CD14-positive monocyte (primary cell): ENCODE data around the gene CGRRF1. TPM values are rescaled to one million over a fixed set of nuclear protein-coding genes. Genes with fewer than 3 reads are reported as not detected.

Experiments
- DNase-seq, 3 donors: peaks; one replicate each; pipeline ENCODE4 v3.0.0-alpha.2; 2011 to 2022
- H2AFZ ChIP-seq: 2 replicates; pipeline ENCODE4 v1.6.0; 2012; ENCODE audit warnings: mild to moderate bottlenecking, low read depth, low read length, inconsistent platforms; ENCODE audit not compliant: insufficient read depth, poor library complexity, severe bottlenecking
- H3K27ac ChIP-seq, 2 donors: 1 replicate in 1 of 2; 2 replicates in 1 of 2; pipeline ENCODE4 v1.5.1; 2012 to 2013; ENCODE audit warnings: low read length in 2 of 2, control low read depth in 1 of 2, inconsistent platforms in 1 of 2, low read depth in 1 of 2, mild to moderate bottlenecking in 1 of 2
- H3K27me3 ChIP-seq, 2 donors: one replicate each; pipeline versions ENCODE4 v1.6.0 to v1.6.1; 2011 to 2013; ENCODE audit warnings: low read length in 2 of 2; ENCODE audit not compliant: control insufficient read depth in 2 of 2, insufficient read depth in 2 of 2
- H3K36me3 ChIP-seq, 2 donors: replicated peaks in 1 of 2; 1 replicate in 1 of 2; 2 replicates in 1 of 2; pipeline versions ENCODE4 v1.5.1 to v1.6.1; 2012 to 2013; ENCODE audit warnings: low read length in 2 of 2, control low read depth in 1 of 2, inconsistent platforms in 1 of 2, mild to moderate bottlenecking in 1 of 2; ENCODE audit not compliant: insufficient read depth in 2 of 2, control insufficient read depth in 1 of 2
- H3K4me1 ChIP-seq, 2 donors: 1 replicate in 1 of 2; 2 replicates in 1 of 2; pipeline versions ENCODE4 v1.5.1 to v1.6.1; 2012 to 2013; ENCODE audit warnings: low read length in 2 of 2, control low read depth in 1 of 2, inconsistent platforms in 1 of 2, mild to moderate bottlenecking in 1 of 2, moderate library complexity in 1 of 2; ENCODE audit not compliant: insufficient read depth in 2 of 2, control insufficient read depth in 1 of 2
- H3K4me2 ChIP-seq: replicated peaks from 2 replicates; pipeline ENCODE3; 2012; ENCODE audit warnings: low read length, moderate library complexity, mild to moderate bottlenecking; ENCODE audit not compliant: poor library complexity, severe bottlenecking; ENCODE audit errors: extremely low read depth
- H3K4me3 ChIP-seq, 3 experiments: fragments of 200-600 bp in 1 of 3; sonication (generic) in 1 of 3; replicated peaks in 1 of 3; 1 replicate in 2 of 3; 2 replicates in 1 of 3; pipeline ENCODE4 v1.5.1; 2011 to 2013; ENCODE audit warnings: low read length in 3 of 3, mild to moderate bottlenecking in 3 of 3, control low read depth in 2 of 3, low read depth in 2 of 3, inconsistent platforms in 1 of 3, moderate library complexity in 1 of 3
- H3K79me2 ChIP-seq: 2 replicates; pipeline ENCODE4 v1.6.0; 2012; ENCODE audit warnings: mild to moderate bottlenecking, control low read depth, inconsistent platforms, low read length, moderate library complexity; ENCODE audit not compliant: insufficient read depth
- H3K9ac ChIP-seq: 2 replicates; pipeline ENCODE4 v1.6.0; 2017; ENCODE audit warnings: low read length, mild to moderate bottlenecking; ENCODE audit not compliant: insufficient read depth, poor library complexity, severe bottlenecking
- H3K9me3 ChIP-seq, 2 donors: replicated peaks in 1 of 2; 1 replicate in 1 of 2; 2 replicates in 1 of 2; pipeline versions ENCODE4 v1.5.1 to v1.6.1; 2012 to 2013; ENCODE audit warnings: low read length in 2 of 2, control low read depth in 1 of 2; ENCODE audit not compliant: control insufficient read depth in 1 of 2, insufficient read depth in 1 of 2
- H4K20me1 ChIP-seq: 2 replicates; pipeline ENCODE4 v1.6.0; 2012; ENCODE audit warnings: mild to moderate bottlenecking, low read length, control low read depth, moderate library complexity; ENCODE audit not compliant: insufficient read depth
- H3K27ac Mint-ChIP-seq, 7 donors: one replicate each; pipeline ENCODE4 v1.8.0; 2020; ENCODE audit warnings: mild to moderate bottlenecking in 7 of 7, mixed read lengths in 7 of 7, moderate library complexity in 6 of 7, inconsistent platforms in 2 of 7
- H3K27me3 Mint-ChIP-seq, 3 donors: one replicate each; pipeline ENCODE4 v1.8.0; 2021 to 2022; ENCODE audit warnings: low read depth in 3 of 3, mild to moderate bottlenecking in 3 of 3, mixed read lengths in 3 of 3, moderate library complexity in 3 of 3, inconsistent platforms in 1 of 3
- H3K36me3 Mint-ChIP-seq, 2 donors: one replicate each; pipeline ENCODE4 v1.8.0; 2020; ENCODE audit warnings: mixed read lengths in 2 of 2, inconsistent platforms in 1 of 2, mild to moderate bottlenecking in 1 of 2
- H3K4me1 Mint-ChIP-seq: one replicate; pipeline ENCODE4 v1.8.0; 2020; ENCODE audit warnings: mild to moderate bottlenecking, mixed read lengths
- H3K4me3 Mint-ChIP-seq, 2 donors: one replicate each; pipeline ENCODE4 v1.8.0; 2020; ENCODE audit warnings: mild to moderate bottlenecking in 2 of 2, mixed read lengths in 2 of 2, moderate library complexity in 1 of 2
- H3K9me3 Mint-ChIP-seq, 7 donors: one replicate each; pipeline ENCODE4 v1.8.0; 2020 to 2022; ENCODE audit warnings: mixed read lengths in 7 of 7, mild to moderate bottlenecking in 6 of 7, moderate library complexity in 6 of 7, inconsistent platforms in 2 of 7
- WGBS: methylation state at CpG from one replicate; pipeline ENCODE4 v1.1.5; 2013; ENCODE audit warnings: missing lambda C conversion rate; ENCODE audit not compliant: insufficient coverage; 5-methylcytosine and 5-hydroxymethylcytosine counted together
- intact Hi-C, 2 donors: fragments of 100-400 bp; cut with micrococcal nuclease; formaldehyde crosslinking; loops; one replicate each; pipeline versions ENCODE4 v1.15.0 to v1.15.1; 2023
- polyA plus RNA-seq, 3 donors: library from polyadenylated mRNA; depleted of rRNA in 1 of 3; unstranded in 2 of 3; stranded (reverse) in 1 of 3; fragments of 300-500 nt in 2 of 3; fragments of >200 nt in 1 of 3; fragmentation: Illumina TruSeq in 2 of 3; gene quantifications; 1 replicate in 2 of 3; 2 replicates in 1 of 3; pipeline ENCODE4 v1.2.3, GENCODE V29; 2012 to 2021
- TF ChIP-seq, protein P1 (sequence below): fragments of 200-600 bp; IDR thresholded peaks from one replicate; pipeline ENCODE4 v1.8.0; 2022; ENCODE audit warnings: antibody characterized with exemption, mild to moderate bottlenecking

Gene CGRRF1
- polyA plus RNA-seq, 3 donors = 5.8 to 19.4 (median 18.6) TPM

DNA sequence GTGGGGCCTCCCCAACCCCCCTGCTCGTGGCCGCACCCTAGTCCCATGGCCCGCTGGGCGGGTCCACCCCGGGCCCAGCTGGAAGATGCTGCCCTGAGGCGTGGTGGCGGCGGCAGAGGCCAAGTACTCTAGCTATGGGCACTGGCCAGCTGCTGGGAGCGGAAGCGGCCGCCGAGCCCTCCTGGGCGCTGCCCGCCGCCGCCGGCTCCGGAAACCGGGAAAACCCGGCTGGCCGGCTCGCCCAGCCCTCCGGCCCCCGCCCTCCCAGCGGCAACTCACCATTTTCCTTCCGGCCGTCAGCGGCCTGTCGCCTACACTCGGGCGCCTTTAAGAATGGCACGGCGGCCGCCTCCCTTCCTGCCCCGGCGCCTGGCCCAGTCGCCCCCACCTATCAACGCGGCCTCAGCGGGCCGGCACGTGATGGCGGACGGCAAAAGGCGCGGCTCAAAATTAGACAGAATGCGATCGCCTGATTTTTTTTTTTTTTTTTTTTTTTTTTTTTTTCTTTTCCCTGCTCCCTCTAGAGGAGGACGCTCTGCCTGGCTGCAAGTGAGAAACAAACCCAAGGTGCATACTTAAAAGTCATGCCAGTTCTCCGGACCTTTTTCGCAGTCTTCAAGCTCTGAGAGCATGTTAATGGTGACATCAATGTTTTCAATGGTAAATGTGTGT is 20.9 kb upstream of the CGRRF1 start, which contains the start of gene GMFB:
TSS of gene GMFB (minus strand) at position 335 of the 672 bp plus-strand sequence. CDS start at position 282, 53 bp downstream.
- Mint-ChIP-seq H3K9me3 (peaks cover 0 to 3% (median 0%) of the 10 kb centered on the region in 7 donors), H3K4me3 (peak within 1 kb of the TSS; percentile 86 to 92), H3K36me3 (peaks cover 2 to 16% of the 10 kb centered on the region in 2 donors), H3K27me3 (peaks cover 0 to 2% (median 0%) of the 10 kb centered on the region in 3 donors), H3K27ac (peak within 1 kb of the TSS; percentile 88 to 95 (median 93)), H3K4me1 (peaks cover 68% of the 10 kb centered on the region)
- peaks cover 44 to 62% of the 10 kb centered on the region in 2 donors for H3K4me1 ChIP-seq
- H3K27me3 ChIP-seq = no peaks in the 10 kb centered on the region
- intact Hi-C loops = loop anchor here (5.0 kb wide), 3 partner anchors 36 to 91 kb away; partner anchors contain the start of gene CDKN3 (in 1 of the 2)
- H3K4me3 ChIP-seq = peak within 1 kb of the TSS; percentile 70 to 90 (median 73)
- peak within 1 kb of the TSS; percentile 97 for H3K4me2 ChIP-seq
- TF ChIP-seq, protein P1, sequence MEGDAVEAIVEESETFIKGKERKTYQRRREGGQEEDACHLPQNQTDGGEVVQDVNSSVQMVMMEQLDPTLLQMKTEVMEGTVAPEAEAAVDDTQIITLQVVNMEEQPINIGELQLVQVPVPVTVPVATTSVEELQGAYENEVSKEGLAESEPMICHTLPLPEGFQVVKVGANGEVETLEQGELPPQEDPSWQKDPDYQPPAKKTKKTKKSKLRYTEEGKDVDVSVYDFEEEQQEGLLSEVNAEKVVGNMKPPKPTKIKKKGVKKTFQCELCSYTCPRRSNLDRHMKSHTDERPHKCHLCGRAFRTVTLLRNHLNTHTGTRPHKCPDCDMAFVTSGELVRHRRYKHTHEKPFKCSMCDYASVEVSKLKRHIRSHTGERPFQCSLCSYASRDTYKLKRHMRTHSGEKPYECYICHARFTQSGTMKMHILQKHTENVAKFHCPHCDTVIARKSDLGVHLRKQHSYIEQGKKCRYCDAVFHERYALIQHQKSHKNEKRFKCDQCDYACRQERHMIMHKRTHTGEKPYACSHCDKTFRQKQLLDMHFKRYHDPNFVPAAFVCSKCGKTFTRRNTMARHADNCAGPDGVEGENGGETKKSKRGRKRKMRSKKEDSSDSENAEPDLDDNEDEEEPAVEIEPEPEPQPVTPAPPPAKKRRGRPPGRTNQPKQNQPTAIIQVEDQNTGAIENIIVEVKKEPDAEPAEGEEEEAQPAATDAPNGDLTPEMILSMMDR = peak; percentile 22
- H3K9me3 ChIP-seq = no peaks in the 10 kb centered on the region
- H2AFZ ChIP-seq = peak within 1 kb of the TSS; percentile 92
- peaks cover 60% of the 10 kb centered on the region for H3K79me2 ChIP-seq
- WGBS = under 1% methylated on average over 30 of the region's 51 CpGs
- H3K36me3 ChIP-seq = no peaks in the 10 kb centered on the region
- DNase-seq = peak; percentile 86 to 95 (median 93)
- H3K9ac ChIP-seq = peak within 1 kb of the TSS; percentile 92
- peak within 1 kb of the TSS; percentile 81 to 93 for H3K27ac ChIP-seq
- H4K20me1 ChIP-seq = peaks cover 13% of the 10 kb centered on the region

DNA sequence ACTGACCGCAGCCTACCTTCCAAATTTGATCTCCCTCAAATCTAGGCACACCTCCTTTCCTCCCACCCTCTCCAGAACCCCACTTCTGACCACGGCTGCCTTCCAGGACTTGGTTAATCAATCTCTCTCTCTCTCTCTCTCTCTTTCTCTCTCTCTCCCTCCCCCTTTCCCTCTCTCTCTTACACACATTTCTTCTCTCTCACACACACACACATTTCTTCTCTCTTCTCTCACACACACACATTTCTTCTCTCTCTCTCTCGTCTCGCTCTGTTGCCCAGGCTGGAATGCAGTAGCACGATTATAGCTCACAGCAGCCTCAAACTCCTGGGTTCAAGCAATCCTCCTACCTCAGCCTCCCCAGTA is 20.4 kb upstream of the CGRRF1 start:
- H3K27me3 Mint-ChIP-seq = peaks cover 0 to 2% (median 0%) of the 10 kb centered on the region in 3 donors
- peak overlapping the region; percentile 86 to 90 for H3K4me3 Mint-ChIP-seq
- intact Hi-C loops = loop anchor here (5.0 kb wide), 3 partner anchors 37 to 92 kb away; partner anchors contain the start of gene CDKN3 (in 1 of the 2)
- H2AFZ ChIP-seq = peak overlapping the region; percentile 92
- WGBS = 39% methylated on average over 4 of the region's 5 CpGs
- peaks cover 7% of the 10 kb centered on the region for H4K20me1 ChIP-seq
- H3K4me1 ChIP-seq = peaks cover 41 to 57% of the 10 kb centered on the region in 2 donors
- H3K27me3 ChIP-seq = no peaks in the 10 kb centered on the region
- no peaks in the 10 kb centered on the region for H3K36me3 ChIP-seq
- H3K4me1 Mint-ChIP-seq = peaks cover 64% of the 10 kb centered on the region
- TF ChIP-seq, protein P1 = no peak
- H3K79me2 ChIP-seq = peaks cover 55% of the 10 kb centered on the region
- peaks cover 2 to 16% of the 10 kb centered on the region in 2 donors for H3K36me3 Mint-ChIP-seq
- peaks cover 0 to 3% (median 0%) of the 10 kb centered on the region in 7 donors for H3K9me3 Mint-ChIP-seq
- H3K9me3 ChIP-seq = no peaks in the 10 kb centered on the region
- H3K27ac ChIP-seq = peak overlapping the region; percentile 81 to 93
- DNase-seq = no peak
- H3K4me2 ChIP-seq = peak overlapping the region; percentile 97
- H3K27ac Mint-ChIP-seq = peak overlapping the region; percentile 88 to 95 (median 91)
- H3K4me3 ChIP-seq = peak overlapping the region; percentile 70 to 90 (median 73)
- peak overlapping the region; percentile 92 for H3K9ac ChIP-seq
